Measurements from ENCODE around the gene LEPROT. TPM values are rescaled to one million over a fixed set of nuclear protein-coding genes. Genes with fewer than 3 reads are reported as not detected.

Gene LEPROT
- total RNA-seq, 1 donor from 2014 or later = 56.0 TPM

- Mint-ChIP-seq H3K4me3 (ENCODE audit: unreplicated experiment) (no peak overlapping the region), H3K27ac (ENCODE audit: unreplicated experiment) (no peak overlapping the region), H3K27me3 (ENCODE audit: unreplicated experiment) (no peaks in the 10 kb centered on the region), H3K4me1 (ENCODE audit: low read depth, unreplicated experiment) (no peaks in the 10 kb centered on the region), H3K9me3 (ENCODE audit: unreplicated experiment) (no peaks in the 10 kb centered on the region), H3K36me3 (ENCODE audit: unreplicated experiment) (peaks cover 3% of the 10 kb centered on the region)
- TF ChIP-seq, protein P1, sequence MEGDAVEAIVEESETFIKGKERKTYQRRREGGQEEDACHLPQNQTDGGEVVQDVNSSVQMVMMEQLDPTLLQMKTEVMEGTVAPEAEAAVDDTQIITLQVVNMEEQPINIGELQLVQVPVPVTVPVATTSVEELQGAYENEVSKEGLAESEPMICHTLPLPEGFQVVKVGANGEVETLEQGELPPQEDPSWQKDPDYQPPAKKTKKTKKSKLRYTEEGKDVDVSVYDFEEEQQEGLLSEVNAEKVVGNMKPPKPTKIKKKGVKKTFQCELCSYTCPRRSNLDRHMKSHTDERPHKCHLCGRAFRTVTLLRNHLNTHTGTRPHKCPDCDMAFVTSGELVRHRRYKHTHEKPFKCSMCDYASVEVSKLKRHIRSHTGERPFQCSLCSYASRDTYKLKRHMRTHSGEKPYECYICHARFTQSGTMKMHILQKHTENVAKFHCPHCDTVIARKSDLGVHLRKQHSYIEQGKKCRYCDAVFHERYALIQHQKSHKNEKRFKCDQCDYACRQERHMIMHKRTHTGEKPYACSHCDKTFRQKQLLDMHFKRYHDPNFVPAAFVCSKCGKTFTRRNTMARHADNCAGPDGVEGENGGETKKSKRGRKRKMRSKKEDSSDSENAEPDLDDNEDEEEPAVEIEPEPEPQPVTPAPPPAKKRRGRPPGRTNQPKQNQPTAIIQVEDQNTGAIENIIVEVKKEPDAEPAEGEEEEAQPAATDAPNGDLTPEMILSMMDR (IDR thresholded peaks at IDR 0.05; ENCODE audit: partially characterized antibody, unreplicated experiment) = no peak
- no peak for DNase-seq
Measured at GRCh38 chr1:65409816-65410326, 10.6 kb upstream of the LEPROT start.

DNA sequence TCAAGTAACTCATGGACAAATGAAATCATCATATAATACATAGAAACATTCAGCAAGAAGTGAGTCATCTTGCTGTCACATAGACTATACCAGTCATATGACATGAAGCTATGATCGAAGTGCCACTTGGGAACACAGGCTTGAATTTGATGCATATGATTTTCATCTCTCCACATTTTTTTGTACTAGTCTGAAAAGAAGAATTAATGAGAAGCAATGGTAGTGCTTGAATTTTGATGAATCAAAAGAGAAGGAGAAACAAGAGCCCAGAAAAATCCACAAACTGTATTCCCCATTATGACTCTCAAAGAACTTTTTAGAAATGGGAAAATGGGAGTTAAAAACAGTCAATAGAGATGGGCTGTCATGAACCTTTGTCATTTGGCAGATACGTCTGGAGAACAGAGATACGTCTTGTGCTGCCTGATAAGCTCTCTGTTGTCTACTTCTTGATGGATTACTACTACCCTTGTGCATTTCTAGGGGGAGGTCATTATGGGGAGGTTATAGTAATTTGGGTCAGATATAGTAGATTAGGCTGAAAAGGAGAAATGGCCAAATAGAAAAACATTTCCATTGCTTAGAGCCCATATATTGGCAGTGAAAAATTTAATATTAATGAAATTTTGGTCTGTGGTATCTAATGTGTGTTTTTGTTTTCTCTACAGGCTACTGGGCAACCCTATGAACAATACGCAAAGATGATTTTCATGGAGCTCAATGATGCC, 8.0 kb upstream of the LEPROT start:
- Mint-ChIP-seq H3K27ac (ENCODE audit: unreplicated experiment) (no peak overlapping the region), H3K4me3 (ENCODE audit: unreplicated experiment) (no peak overlapping the region), H3K36me3 (ENCODE audit: unreplicated experiment) (peaks cover 3% of the 10 kb centered on the region), H3K9me3 (ENCODE audit: unreplicated experiment) (no peaks in the 10 kb centered on the region), H3K27me3 (ENCODE audit: unreplicated experiment) (no peaks in the 10 kb centered on the region), H3K4me1 (ENCODE audit: low read depth, unreplicated experiment) (no peaks in the 10 kb centered on the region)
- TF ChIP-seq, protein P1 (IDR thresholded peaks at IDR 0.05; ENCODE audit: partially characterized antibody, unreplicated experiment) = no peak
- DNase-seq = no peak

GRCh38 chr1:65412984-65413375, 7.5 kb upstream of the LEPROT start:
- H3K27ac Mint-ChIP-seq (ENCODE audit: unreplicated experiment) = no peak overlapping the region
- no peaks in the 10 kb centered on the region for H3K27me3 Mint-ChIP-seq (ENCODE audit: unreplicated experiment)
- H3K36me3 Mint-ChIP-seq (ENCODE audit: unreplicated experiment) = peaks cover 3% of the 10 kb centered on the region
- no peaks in the 10 kb centered on the region for H3K4me1 Mint-ChIP-seq (ENCODE audit: low read depth, unreplicated experiment)
- no peaks in the 10 kb centered on the region for H3K9me3 Mint-ChIP-seq (ENCODE audit: unreplicated experiment)
- TF ChIP-seq, protein P1 (IDR thresholded peaks at IDR 0.05; ENCODE audit: partially characterized antibody, unreplicated experiment) = no peak
- no peak for DNase-seq
- H3K4me3 Mint-ChIP-seq (ENCODE audit: unreplicated experiment) = no peak overlapping the region

DNA sequence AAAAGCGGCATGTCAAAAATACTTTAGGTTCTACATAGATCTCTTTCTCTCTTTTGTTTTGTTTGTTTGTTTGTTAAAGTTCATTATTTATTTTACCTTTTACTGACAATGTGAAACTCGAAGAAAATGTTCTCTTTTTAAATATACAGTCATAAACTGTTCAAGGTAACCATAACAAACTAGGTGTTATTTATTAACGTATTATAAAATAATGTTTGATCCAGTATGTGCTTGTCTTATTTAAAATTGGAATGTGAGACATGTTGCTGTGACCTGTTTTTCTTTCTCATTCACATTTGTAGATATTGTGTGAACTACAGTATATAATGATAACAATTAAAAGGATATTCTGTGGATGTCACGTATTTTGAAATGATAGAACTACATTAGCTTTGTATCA, 5.9 kb upstream of the LEPROT start:
- Mint-ChIP-seq H3K4me1 (ENCODE audit: low read depth, unreplicated experiment) (peaks cover 3% of the 10 kb centered on the region), H3K27ac (ENCODE audit: unreplicated experiment) (no peak overlapping the region), H3K36me3 (ENCODE audit: unreplicated experiment) (peaks cover 3% of the 10 kb centered on the region), H3K27me3 (ENCODE audit: unreplicated experiment) (no peaks in the 10 kb centered on the region), H3K9me3 (ENCODE audit: unreplicated experiment) (peaks cover 1% of the 10 kb centered on the region), H3K4me3 (ENCODE audit: unreplicated experiment) (no peak overlapping the region)
- TF ChIP-seq, protein P1 (IDR thresholded peaks at IDR 0.05; ENCODE audit: partially characterized antibody, unreplicated experiment) = no peak
- no peak for DNase-seq

GRCh38 chr1:65416767-65417166, 3.7 kb upstream of the LEPROT start:
- TF ChIP-seq, protein P1 (IDR thresholded peaks at IDR 0.05; ENCODE audit: partially characterized antibody, unreplicated experiment) = no peak
- no peak overlapping the region for H3K4me3 Mint-ChIP-seq (ENCODE audit: unreplicated experiment)
- no peak for DNase-seq
- peaks cover 8% of the 10 kb centered on the region for H3K9me3 Mint-ChIP-seq (ENCODE audit: unreplicated experiment)
- H3K27ac Mint-ChIP-seq (ENCODE audit: unreplicated experiment) = no peak overlapping the region
- H3K4me1 Mint-ChIP-seq (ENCODE audit: low read depth, unreplicated experiment) = peaks cover 4% of the 10 kb centered on the region
- H3K36me3 Mint-ChIP-seq (ENCODE audit: unreplicated experiment) = no peaks in the 10 kb centered on the region
- H3K27me3 Mint-ChIP-seq (ENCODE audit: unreplicated experiment) = peaks cover 3% of the 10 kb centered on the region

Measured in glutamatergic neuron (in vitro differentiated cells).